ENCODE data around the gene SLC17A9.
A peak's percentile ranks its signal among the peaks of the same experiment; 100 is the strongest.
"Not testable (repeated sequence)": the region's sequence is repeated elsewhere in the genome, so short reads cannot be mapped to it uniquely, and the experiment has no call there.

Gene SLC17A9

GRCh38 chr20:62921119-62921687 is 31.3 kb upstream of the SLC17A9 start:
- DNase-seq (ENCODE audit: low spot score), result no peak

- no peak for DNase-seq (ENCODE audit: low spot score)
Measured at GRCh38 chr20:62922451-62922921, 30.0 kb upstream of the SLC17A9 start.

DNA sequence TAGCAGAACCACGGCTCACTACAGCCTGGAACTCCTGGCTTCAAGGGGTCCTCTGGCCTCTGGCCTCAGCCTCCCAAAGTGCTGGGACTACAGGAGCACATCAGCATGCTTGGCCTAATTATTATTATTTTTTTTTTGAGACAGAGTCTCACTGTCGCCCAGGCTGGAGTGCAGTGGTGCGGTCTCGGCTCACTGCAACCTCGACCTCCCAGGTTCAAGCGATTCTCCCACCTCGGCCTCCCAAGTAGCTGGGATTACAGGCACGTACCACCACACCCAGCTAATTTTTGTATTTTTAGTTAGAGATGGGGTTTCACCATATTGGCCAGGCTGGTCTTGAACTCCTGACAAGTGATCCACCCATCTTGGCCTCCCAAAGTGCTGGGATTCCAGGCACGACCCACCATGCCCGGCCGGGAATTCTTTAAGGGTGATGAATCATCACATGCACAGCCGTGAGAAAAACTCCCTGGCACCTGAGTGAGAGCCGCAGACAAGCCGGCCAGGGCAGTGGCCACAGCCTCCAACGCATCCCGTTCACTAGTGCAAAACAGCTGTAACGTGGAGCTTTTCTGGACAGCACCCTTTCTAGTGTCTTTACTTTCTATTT is 29.3 kb upstream of the SLC17A9 start:
- DNase-seq (ENCODE audit: low spot score), result not testable (repeated sequence)

DNA sequence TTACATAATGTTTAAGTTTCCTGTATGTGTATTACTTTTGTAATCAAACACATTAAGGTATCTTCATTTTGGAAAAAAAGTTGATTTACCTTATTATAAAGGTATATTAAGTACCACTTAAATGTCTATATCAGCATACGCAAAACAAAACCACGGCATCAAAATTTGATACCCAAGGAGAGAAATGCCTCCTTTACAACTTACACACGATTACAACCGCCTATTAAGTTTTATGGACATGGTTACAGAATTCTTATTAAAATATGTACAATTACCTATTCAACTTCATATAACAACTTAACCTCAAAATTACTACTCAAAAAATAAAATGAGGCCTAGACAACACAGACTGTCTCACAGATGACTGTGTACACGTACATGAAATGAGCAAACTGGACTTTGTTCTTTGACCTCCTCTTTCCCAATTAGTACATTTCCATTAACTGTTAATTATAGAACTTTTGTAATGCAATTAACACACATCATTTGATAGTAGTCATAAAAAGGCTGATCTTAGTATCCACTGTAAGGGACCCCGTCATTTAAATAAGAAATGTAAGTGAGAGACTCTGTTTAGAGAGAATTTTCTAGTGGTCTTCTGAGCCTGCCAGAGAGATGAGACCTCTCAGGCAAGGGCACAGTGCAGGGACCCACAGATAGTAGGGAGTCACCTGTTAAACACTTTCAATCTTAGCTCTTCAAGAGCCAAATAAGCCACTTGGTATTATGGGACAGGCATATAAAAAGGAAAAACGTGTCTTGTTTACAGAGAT is 28.7 kb upstream of the SLC17A9 start:
- DNase-seq (ENCODE audit: low spot score), result no peak

DNA sequence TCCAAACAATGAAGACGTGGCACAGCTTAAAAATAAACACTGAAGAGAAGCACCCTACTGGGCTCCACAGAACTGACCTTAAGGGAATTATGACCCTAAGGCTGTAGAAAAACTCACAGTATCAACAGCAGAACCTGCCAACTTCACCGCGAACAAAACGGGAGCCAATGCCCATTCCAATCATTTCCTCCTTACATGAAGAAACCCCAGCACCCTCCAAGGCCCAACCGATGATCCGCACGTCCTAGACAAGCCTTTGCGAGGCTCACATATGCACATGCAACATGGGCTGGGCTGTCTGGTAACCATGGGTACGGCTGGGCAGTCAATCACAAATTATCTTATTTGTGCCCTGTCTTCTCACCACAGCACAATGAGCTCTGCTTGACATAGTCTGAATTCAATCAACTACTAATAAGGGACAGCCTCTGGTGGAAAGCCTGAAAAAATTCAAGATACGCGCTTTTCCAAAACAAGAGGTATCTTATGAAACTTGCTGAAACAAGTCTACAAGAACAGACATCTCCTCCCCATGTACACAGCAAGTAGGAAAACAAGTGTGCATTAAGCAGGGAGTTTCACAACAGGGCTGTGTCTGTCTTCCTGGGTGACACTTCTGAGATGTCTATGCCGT is 27.9 kb upstream of the SLC17A9 start:
- DNase-seq (ENCODE audit: low spot score), result no peak

GRCh38 chr20:62925076-62925419 is 27.5 kb upstream of the SLC17A9 start:
- DNase-seq (ENCODE audit: low spot score), result no peak

DNA sequence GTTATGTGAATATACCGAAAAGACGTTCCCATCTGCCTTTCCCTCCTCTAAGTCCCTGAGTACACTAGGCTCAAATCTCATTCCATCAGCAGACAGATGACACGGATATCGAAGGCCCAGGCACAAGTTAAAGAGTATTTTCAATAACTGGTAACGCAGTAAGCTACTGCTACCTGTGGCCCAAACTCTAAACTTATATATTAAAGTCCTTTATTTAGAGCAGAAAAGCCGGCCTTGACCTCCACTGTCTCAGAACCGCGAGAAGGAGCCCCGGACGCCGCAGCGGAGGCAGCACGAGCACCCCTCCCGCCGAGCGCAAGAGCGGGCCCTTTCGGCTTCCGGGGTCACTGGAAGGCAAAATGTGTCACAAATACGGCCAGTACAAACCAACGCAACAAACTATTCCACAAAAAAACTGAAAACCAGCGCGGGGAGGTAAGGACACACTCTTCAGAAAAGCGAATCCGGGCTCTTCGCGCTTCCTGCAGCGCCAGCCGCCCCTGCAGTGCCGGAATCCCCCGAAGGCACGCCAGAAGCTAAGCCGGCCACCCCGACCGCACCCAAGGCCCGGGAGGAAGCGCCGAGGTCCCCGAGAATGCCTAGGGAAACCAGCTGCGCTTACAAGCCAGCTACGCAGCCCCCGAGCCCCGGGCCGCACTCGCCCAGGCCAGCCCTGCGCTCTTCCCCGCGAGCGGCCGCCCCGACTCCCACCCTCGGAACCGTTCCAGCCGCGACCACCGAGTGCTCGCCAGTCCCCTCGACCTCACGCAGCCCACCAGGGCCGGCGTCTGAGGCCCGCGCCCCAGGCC is 26.9 kb upstream of the SLC17A9 start:
- DNase-seq (ENCODE audit: low spot score), result peak; percentile 28

GRCh38 chr20:62926229-62927127 is 26.0 kb upstream of the SLC17A9 start, which contains the start of gene DIDO1:
Gene DIDO1, minus strand, starts transcription at chr20:62926505.
- peak; percentile 90 for DNase-seq (ENCODE audit: low spot score)

DNA sequence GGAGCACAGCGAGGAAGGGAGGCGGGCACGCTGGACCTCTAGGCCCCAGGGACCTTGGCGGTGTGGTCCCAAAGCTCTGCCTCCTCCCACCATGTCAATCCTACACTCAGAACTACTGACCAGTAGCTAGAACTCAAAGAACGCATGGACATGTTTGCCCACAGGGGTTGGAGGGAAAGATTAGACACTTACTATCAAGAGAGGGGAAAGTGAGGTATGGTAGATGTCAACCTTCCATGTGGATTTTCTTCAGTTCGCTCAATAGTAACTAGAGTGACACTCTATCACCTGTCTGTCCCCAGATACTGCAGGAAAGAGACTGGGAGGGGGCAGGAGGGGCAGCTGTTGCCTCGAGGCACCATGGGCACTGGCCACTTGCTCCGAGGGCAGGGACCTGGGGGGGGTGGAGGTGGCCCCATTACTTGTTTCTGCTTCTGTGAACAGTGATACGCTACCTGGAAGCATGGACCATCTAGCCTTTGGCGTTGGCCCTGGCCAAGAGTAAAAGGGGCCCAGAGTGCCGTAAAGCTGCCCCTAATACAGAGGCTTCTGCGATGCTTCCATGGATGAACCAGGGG is 25.3 kb upstream of the SLC17A9 start:
- no peak for DNase-seq (ENCODE audit: low spot score)

GRCh38 chr20:62928246-62928939 is 24.1 kb upstream of the SLC17A9 start:
- no peak for DNase-seq (ENCODE audit: low spot score)

GRCh38 chr20:62929051-62929538 is 23.4 kb upstream of the SLC17A9 start:
- DNase-seq (ENCODE audit: low spot score), result peak; percentile 48

DNA sequence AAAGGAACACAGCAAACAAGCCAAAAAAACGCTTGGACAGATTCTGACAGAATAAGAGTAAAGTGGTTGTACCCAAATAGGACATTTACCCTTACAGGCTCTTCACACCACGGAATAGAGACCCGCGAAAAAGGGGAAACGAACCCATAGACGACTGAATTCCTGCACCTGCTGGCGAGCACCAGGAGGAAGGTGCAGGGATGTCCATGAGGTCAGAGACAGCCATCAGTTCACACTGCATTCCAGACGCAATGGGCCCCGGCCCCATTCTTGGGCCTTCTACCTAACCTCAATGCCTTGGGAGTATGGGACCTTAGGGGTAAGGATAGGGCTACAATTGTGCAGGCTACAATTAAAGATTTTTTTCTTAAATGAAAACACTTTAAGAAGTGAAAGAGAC is 21.0 kb upstream of the SLC17A9 start:
- DNase-seq (ENCODE audit: low spot score), result no peak

DNA sequence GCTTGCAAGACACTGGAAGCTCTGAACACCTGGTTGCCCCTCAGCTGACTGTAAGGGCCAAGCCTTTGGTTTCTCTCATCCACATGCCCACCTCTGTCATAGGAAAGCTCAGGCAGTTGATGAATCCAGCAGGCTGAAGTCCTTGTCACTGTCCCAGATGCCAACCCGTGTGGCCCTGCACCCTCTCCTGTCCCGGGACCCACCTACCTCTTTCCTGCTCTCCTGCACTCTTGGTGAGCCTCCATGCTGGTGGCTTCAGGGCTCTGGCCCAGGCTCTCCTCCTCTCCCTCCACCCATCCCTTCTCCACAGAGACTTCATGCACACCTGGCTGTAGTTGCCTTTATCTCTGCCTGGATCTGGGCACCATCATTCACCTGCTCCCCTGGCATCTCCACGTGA is 18.5 kb upstream of the SLC17A9 start:
- no peak for DNase-seq (ENCODE audit: low spot score)

DNA sequence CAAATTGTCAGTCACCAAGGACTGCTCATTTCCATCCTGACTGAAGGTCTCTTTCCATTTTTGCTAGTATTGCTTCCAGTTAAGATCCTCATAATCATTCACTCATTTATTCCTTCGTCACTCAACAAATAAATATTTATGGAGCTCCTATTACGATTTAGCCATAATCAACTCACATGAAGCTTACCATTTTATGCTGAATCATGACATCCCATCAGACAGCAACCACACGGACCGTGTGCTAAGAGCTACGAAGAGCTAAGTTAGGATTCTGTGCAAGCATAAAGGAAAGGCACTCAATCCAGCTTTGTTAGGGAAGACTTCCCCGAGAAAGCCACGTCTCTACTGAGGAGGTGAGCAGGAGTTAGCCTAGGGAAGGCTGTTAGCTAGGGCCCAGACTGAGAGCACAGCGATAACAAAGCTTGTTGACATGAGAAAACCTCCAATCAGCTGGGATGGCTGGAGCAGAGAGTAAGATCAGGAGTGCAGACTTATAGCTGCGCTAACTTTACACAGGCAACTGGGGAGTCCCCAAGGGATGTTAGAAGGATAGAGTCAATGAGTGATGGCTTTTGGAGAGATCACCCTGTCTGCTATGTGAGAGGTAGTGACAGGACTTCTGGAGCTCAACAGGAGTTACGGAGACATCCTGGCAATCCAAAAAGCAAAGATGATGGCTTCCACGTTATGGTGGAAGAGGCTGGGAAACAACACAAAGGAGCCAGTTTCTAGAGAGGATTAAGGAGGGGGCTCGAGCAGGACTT is 17.1 kb upstream of the SLC17A9 start:
- DNase-seq (ENCODE audit: low spot score), result no peak

- no peak for DNase-seq (ENCODE audit: low spot score)
Measured at GRCh38 chr20:62935968-62936585, 16.4 kb upstream of the SLC17A9 start.

GRCh38 chr20:62937268-62938104 is 15.0 kb upstream of the SLC17A9 start:
- peak; percentile 85 for DNase-seq (ENCODE audit: low spot score)

DNA sequence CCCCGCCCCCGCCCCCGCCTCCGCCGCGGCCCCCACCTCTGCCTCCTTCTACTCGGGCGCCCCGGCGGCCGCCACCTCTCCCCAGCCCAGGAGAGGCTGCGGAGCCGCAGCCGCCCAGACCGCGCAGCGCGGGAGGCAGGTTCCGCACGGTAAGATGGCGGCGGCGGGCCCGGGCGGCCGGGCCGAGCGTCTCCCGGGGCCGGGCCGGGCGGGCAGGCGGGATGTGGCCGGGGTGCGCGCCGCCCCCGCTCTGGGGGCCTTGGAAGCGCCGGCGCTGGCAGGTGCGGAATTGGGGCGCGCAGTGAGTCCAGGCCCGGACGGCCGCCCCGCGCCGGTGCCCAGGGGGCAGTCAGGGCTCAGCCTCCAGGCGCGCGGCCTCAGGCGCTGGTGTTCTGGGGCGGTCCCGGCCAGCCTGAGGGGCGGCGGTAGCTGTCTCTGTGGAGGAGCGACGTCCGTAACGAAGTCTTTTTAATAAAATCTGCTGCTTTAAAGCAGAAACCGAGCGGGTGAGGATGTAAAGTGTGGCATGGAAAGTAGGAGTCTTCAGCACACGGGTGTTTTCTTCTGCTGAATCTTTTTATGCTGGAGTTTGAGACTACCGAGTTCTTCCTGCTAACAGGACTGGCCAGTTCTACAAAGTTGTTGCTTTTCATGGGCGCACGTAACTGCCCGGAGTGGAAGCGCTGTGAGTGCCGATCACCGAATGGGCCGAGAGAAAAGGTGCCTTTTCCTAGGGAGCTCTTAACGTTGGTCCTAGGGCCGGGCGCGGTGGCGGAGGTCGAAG is 14.2 kb upstream of the SLC17A9 start, which contains the start of gene GID8:
Gene GID8, plus strand, starts transcription at position 43 of the 784 bp plus-strand sequence. CDS start 3,356 bp downstream, outside the sequence.
- DNase-seq (ENCODE audit: low spot score), result peak; percentile 42

All from Ammon's horn (tissue), 1 donor.